DMS114 treated with DMSO at 0.1 percent for 48 hours (cell line): ENCODE measurements around the gene MYL9.

Experiments
- DNase-seq: peaks from one replicate; lab custom pipeline; 2025; ENCODE audit not compliant: unreplicated experiment; lab: John Stamatoyannopoulos, UW

The MYL9 gene

GRCh38 chr20:36525620-36526365 lies 15.5 kb upstream of the MYL9 start:
- DNase-seq: no peak

- DNase-seq: no peak
Measured at GRCh38 chr20:36526521-36527011, 14.8 kb upstream of the MYL9 start.

GRCh38 chr20:36527331-36528125 lies 13.8 kb upstream of the MYL9 start:
- no peak for DNase-seq

- DNase-seq: no peak
Measured at GRCh38 chr20:36528176-36528874, 13.0 kb upstream of the MYL9 start.

GRCh38 chr20:36528875-36529417 lies 12.4 kb upstream of the MYL9 start:
- no peak for DNase-seq

- no peak for DNase-seq
Measured at GRCh38 chr20:36532388-36532787, 8.9 kb upstream of the MYL9 start.

- DNase-seq: no peak
Measured at GRCh38 chr20:36532822-36533221, 8.5 kb upstream of the MYL9 start.

- no peak for DNase-seq
Measured at GRCh38 chr20:36538026-36538722, 3.1 kb upstream of the MYL9 start.

- DNase-seq: no peak
Measured at GRCh38 chr20:36540551-36541211, 638 bp upstream of the MYL9 start.

- no peak for DNase-seq
Measured at GRCh38 chr20:36541768-36542488, 609 bp downstream of the MYL9 start.

GRCh38 chr20:36542516-36543183 lies 1.3 kb downstream of the MYL9 start:
- no peak for DNase-seq

GRCh38 chr20:36543184-36544133 lies 2.1 kb downstream of the MYL9 start:
- no peak for DNase-seq

- no peak for DNase-seq
Measured at GRCh38 chr20:36544134-36545018, 3.1 kb downstream of the MYL9 start.

- DNase-seq: no peak
Measured at GRCh38 chr20:36546111-36546736, 4.9 kb downstream of the MYL9 start.

- no peak for DNase-seq
Measured at GRCh38 chr20:36547186-36548005, 6.1 kb downstream of the MYL9 start.

GRCh38 chr20:36548006-36548315 lies 6.6 kb downstream of the MYL9 start:
- DNase-seq: no peak
